Activated CD4-positive, alpha-beta T cell treated with anti-CD3 and anti-CD28 coated beads, Interleukin-2, Interleukin-6, amounts not matched to agents 100 ng/mL and 50 ng/mL, durations not matched to agents 16 hours and 8 hours (primary cell): Measurements from ENCODE around the gene TMCO2.
A peak's percentile ranks its signal among the peaks of the same experiment; 100 is the strongest.

Experiments used
- DNase-seq: peaks from one replicate; pipeline ENCODE4 v3.0.0-alpha.2; 2020

Gene TMCO2

GRCh38 chr1:40258445-40258769, 10.7 kb downstream of the TMCO2 start:
- no peak for DNase-seq

GRCh38 chr1:40264354-40264781, 16.6 kb downstream of the TMCO2 start:
- peak; percentile 71 for DNase-seq

GRCh38 chr1:40265298-40265697, 17.6 kb downstream of the TMCO2 start:
- DNase-seq: no peak

DNA sequence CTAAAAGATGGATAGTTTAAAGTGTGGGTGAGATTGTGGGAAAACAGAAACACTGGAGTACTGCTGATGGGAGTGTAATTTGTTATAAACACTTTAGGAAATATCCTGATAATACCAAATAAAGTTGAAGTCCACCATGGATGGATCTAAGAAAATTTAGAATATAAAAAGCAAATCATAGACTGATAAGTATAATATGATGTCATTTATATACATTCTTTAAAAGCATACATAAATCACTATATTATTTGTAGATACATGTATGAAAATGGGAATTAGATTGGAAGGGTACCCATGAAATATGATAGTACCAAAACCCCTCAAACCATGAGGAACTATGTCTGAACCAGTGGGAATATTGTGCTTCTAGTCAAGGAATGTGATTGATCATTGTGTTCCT, 18.2 kb downstream of the TMCO2 start:
- no peak for DNase-seq

DNA sequence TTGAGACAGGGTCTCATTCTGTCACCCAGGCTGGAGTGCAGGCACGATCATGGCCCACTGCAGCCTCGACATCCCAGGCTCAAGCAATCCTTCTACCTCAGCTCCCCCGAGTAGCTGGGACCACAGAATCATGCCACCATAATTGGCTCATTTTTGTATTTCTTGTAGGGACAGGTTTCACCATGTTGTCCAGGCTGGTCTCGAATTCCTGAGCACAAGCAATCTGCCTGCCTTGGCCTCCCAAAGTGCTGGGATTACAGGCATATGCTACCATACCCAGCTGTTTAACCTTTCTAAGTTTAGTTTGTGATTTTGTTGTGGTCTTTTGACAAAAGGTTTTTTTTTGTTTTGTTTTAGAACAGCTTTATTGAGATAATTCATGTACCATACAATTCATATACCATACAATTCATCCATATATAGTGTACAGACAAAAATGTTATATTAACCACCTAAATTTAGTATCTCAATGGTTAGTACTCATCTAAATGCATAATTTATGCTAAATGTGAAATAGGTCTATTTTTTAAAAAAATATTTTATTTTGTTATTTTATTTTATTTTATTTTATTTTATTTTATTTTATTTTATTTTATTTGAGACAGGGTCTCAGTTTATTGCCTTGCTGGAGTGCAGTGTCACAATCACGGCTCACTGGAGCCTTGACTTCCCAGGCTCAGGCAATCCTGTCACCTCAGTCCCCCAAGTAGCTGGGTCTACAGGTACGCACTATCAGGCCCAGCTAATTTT, 19.2 kb downstream of the TMCO2 start:
- DNase-seq: no peak

DNA sequence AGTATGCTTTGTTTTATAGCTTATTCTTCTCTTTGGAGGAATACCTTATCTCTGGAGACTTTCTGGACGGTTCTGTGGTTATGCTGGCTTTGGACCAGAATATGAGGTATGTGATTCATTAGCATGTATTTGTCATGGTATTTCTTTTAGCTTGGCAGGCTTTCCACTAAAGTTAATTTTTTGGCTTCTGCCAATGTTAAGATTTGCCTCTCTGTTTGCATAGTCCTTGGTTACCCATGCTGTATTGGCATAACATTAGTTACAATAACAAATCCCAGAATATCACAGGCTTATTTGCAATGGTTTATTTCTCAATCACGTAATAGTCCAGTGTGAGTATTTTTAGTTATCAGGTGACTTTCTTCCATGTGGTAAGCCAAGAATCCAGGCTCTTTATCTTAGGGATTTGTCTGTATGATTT, 20.0 kb downstream of the TMCO2 start:
- DNase-seq: no peak

- DNase-seq: no peak
Observed at GRCh38 chr1:40268211-40268610, 20.5 kb downstream of the TMCO2 start.

DNA sequence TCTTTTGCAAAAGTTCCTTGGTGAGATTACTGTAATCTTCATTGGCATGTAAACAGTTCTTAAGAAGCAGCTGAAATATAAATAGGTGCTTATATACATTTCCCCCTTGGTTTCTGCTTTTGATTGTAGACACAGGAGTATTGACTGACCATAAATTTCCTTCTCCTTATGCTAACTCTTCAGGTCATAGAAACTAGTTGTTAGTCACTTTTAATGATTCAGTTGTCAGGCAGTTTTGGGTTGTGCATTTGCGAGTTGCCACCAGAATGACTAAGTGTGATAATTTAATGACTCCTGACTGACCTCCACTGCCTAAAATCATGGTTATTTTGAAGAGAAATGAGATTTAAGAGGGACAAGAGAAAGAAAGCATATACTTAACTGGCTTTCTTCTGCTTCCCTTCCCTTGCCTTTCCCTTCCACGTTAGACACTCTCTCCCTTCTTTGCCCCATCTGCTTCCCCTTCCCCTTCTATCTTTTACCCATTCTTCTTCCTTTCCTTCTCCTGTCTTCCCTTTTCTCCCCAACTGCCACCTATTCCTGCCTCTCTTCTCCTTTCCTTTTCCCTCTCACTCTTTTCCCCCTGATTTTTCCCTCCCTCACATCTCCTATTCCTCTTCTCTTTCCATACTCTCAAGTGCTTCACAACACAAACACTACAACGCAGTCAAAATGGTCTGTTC, 22.6 kb downstream of the TMCO2 start:
- DNase-seq: peak; percentile 69

- no peak for DNase-seq
Observed at GRCh38 chr1:40272653-40273213, 25.0 kb downstream of the TMCO2 start.

DNA sequence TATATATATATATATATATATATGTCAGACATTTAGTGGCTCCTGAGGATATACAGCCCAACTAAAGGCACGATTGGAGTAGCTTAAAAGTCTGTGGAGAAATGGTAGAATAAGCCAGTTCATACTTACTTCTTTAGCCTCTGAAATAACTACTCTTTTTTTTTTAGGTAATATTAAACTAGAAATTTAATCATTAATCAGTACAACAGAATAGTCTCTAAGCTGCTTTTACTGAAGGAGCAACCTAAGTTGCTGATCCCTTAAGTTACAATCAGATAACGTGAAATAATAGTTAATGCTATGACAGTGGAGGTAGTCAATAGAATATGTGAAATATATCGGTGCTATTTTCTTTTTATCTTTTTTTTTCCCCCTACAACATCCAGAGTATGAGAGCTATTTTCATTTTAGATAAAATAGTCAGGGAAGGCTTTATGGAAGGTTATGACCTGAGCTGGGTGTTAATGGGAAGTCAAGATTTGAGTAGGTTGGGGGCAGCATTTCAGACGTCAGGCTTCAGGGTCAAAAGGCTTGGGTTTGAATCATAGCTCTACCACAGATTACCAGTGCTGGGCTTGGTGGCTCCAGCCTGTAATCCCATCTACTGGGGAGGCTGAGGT, 25.9 kb downstream of the TMCO2 start:
- DNase-seq: no peak

GRCh38 chr1:40274331-40274730, 26.6 kb downstream of the TMCO2 start:
- DNase-seq: no peak

DNA sequence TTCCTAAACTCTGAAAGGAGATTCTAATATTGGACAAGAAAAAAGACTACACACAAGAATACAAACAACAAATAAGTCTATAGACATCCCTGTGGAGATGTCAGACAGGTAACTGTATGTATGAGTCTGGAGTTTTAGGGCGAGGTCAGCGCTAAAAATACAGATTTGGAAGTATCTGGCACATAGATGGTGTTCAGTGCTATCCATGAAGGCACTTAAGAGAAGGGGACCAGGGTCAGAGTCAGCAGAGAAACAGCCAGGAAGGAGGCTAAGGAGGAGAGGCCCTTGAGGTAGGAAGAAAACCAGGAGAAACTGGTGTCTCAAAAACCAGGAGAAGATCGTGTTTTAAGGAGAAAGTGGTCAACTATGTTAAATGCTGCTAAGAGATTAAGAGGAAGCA, 28.4 kb downstream of the TMCO2 start:
- DNase-seq: no peak

GRCh38 chr1:40281853-40282252, 34.1 kb downstream of the TMCO2 start:
- DNase-seq: no peak

DNA sequence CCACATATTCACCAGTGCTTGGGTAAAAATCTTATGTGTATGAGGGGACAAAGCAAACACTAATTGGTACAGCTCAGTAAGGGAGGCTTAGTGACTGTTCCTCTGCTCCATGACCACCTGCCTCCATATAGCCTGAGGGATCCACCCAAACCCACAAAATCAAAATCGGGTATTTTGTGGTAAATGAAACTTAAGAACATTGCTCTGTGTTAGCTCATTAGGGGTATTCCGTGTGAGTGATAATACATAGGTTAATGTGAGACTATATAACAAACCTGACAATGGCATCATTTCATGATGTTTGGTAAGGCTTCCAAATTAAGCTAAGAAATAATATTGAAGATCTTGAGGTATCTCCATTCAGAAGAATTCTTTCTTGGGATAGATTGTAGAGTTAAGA, 43.6 kb downstream of the TMCO2 start:
- DNase-seq: no peak

DNA sequence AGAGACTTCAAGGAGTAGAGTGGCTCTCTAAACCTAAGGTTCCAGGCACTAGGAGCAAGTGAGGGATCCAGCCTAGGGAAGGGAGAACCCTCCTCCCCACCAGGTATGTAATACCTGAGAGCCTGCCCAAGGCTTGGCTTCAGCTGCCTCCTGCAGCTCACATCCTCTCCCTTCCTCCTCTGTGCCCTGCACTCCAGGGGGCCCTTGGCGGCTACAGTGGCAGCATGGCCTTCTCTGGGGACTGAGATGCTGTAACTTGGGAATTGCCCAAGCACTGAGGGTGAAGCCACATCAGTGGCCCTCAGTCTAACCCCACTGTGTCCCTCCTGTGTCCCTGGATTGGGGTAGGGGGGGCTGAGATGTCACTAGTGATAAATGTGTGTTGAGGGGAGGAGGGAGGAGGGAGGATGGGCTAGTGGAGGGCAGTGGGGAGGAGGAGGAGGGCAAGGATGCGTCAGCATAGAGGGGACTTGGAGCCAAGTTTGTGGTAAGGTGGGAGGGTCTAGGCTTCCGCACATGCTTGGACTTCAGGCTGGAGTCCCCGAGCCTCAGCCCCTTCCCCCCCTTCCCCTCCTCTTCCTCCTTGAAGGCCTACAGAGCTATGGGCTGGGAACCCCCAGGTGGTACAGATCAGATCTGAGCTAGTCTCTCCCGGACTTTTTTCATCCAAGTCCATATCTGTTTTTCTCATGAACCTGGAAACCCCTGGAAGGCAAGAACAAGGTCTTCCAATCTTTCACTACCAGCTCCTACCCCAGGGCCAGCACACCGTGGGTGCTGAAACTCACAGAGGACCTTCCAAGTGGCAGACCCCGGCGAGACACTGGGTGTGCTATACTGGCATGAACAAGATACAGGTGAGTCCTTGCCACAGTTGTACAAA, 51.9 kb downstream of the TMCO2 start:
- DNase-seq: no peak

- DNase-seq: no peak
Observed at GRCh38 chr1:40300249-40300567, 52.5 kb downstream of the TMCO2 start.

- DNase-seq: no peak
Observed at GRCh38 chr1:40300651-40301050, 52.9 kb downstream of the TMCO2 start.

GRCh38 chr1:40301066-40301465, 53.3 kb downstream of the TMCO2 start:
- DNase-seq: no peak
